Common myeloid progenitor, CD34-positive (primary cell): ENCODE measurements around the gene RUNX1.

Experiments
- CTCF ChIA-PET: fragments of 350-600 bp; sonication (Branson Sonifier 250); formaldehyde crosslinking; loops from one replicate; lab custom pipeline; 2021; ENCODE audit warnings: antibody characterized with exemption; lab: Charles Lee
- POLR2A ChIA-PET: fragments of 350-600 bp; sonication (Branson Sonifier 250); formaldehyde crosslinking; loops from one replicate; lab custom pipeline; 2021; ENCODE audit warnings: antibody characterized with exemption; lab: Charles Lee
- DNase-seq, 3 donors: peaks; one replicate each; pipeline versions ENCODE4 v3.0.0 to v3.0.0-alpha.2; 2013
- H3K27ac ChIP-seq, 2 experiments: 1 replicate in 1 of 2; 2 replicates in 1 of 2; pipeline ENCODE4 v1.7.0; 2013; ENCODE audit warnings: inconsistent platforms in 2 of 2, low read length in 2 of 2, mild to moderate bottlenecking in 2 of 2, low read depth in 1 of 2, moderate library complexity in 1 of 2; ENCODE audit not compliant: severe bottlenecking in 2 of 2, insufficient read depth in 1 of 2, poor library complexity in 1 of 2
- H3K27me3 ChIP-seq, 5 experiments: replicated peaks in 2 of 5; 1 replicate in 3 of 5; 2 replicates in 2 of 5; pipeline versions ENCODE4 v1.6.1 to v1.7.0; 2013; ENCODE audit warnings: low read length in 4 of 5, mild to moderate bottlenecking in 2 of 5, moderate library complexity in 2 of 5, inconsistent platforms in 1 of 5; ENCODE audit not compliant: insufficient read depth in 5 of 5, control insufficient read depth in 4 of 5
- H3K36me3 ChIP-seq, 4 experiments: 1 replicate in 2 of 4; 2 replicates in 2 of 4; pipeline versions ENCODE4 v1.6.1 to v1.7.0; 2013; ENCODE audit warnings: low read length in 3 of 4, control low read depth in 1 of 4, mild to moderate bottlenecking in 1 of 4; ENCODE audit not compliant: control insufficient read depth in 4 of 4, insufficient read depth in 4 of 4
- H3K4me1 ChIP-seq, 4 experiments: 1 replicate in 3 of 4; 2 replicates in 1 of 4; pipeline versions ENCODE4 v1.6.1 to v1.7.1; 2013; ENCODE audit warnings: low read length in 3 of 4, mild to moderate bottlenecking in 3 of 4, control low read depth in 1 of 4, inconsistent platforms in 1 of 4, moderate library complexity in 1 of 4; ENCODE audit not compliant: control insufficient read depth in 4 of 4, insufficient read depth in 4 of 4; ENCODE audit errors: control extremely low read depth in 1 of 4
- H3K4me3 ChIP-seq, 7 experiments: 1 replicate in 4 of 7; 2 replicates in 3 of 7; pipeline versions ENCODE4 v1.5.1 to v1.7.0; 2013; ENCODE audit warnings: mild to moderate bottlenecking in 7 of 7, low read length in 6 of 7, moderate library complexity in 6 of 7, inconsistent platforms in 2 of 7, low read depth in 2 of 7, control low read depth in 1 of 7; ENCODE audit not compliant: insufficient read depth in 4 of 7, control insufficient read depth in 1 of 7; ENCODE audit errors: extremely low read depth in 1 of 7
- H3K9me3 ChIP-seq, 5 experiments: 1 replicate in 4 of 5; 2 replicates in 1 of 5; pipeline versions ENCODE4 v1.6.1 to v1.7.1; 2013; ENCODE audit warnings: low read length in 4 of 5, mild to moderate bottlenecking in 2 of 5, inconsistent platforms in 1 of 5, low read depth in 1 of 5, moderate library complexity in 1 of 5; ENCODE audit not compliant: control insufficient read depth in 4 of 5, insufficient read depth in 2 of 5; ENCODE audit errors: control extremely low read depth in 1 of 5
- WGBS: methylation state at CpG from one replicate; pipeline ENCODE4 v1.1.5; 2013; ENCODE audit not compliant: insufficient coverage; 5-methylcytosine and 5-hydroxymethylcytosine counted together

Gene RUNX1

GRCh38 chr21:34850166-34850690 lies 198.9 kb downstream of the RUNX1 start:
- ChIA-PET POLR2A (no interaction called here), CTCF (interaction anchor here (1.3 kb wide), 1 partner anchor 9 kb away, joined by 3 read pairs; no protein-coding TSS in a partner anchor)
- no peak for DNase-seq
- no peak overlapping the region for H3K27ac ChIP-seq
- H3K27me3 ChIP-seq = no peaks in the 10 kb centered on the region
- WGBS = over 99% methylated on average over 11 of the region's 11 CpGs
- no peak overlapping the region for H3K4me3 ChIP-seq
- peaks cover 24 to 86% (median 60%) of the 10 kb centered on the region in 4 experiments for H3K36me3 ChIP-seq
- peaks cover 12 to 28% (median 22%) of the 10 kb centered on the region in 4 experiments for H3K4me1 ChIP-seq
- no peaks in the 10 kb centered on the region for H3K9me3 ChIP-seq

DNA sequence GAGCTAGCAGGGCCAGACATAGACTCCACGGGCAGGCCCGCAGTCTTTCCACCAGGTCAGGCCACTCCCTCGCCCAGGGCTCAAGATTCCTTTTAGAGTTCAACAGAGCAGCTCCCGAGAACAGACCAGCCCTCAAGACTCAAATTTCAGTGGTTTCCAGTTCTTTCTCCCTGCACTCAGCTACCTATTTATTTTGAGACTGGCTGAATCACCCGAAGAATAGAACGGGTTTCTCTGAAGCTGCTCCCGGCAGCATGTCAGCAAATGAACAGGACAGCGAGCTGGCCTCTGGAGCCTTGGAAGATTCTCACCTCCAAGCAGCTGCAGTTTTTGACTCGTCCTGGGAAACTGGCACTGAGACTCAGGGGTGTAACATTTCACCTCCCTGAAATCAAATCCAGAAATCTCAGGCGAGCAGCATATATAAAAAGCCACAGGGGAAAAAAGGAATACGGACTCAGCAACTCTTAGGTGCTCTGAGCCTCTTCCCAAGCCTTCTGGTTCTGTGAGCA lies 202.4 kb downstream of the RUNX1 start:
- WGBS = 94% methylated on average over 9 of the region's 11 CpGs
- H3K4me1 ChIP-seq = peaks cover 13 to 35% (median 25%) of the 10 kb centered on the region in 4 experiments
- H3K36me3 ChIP-seq = peaks cover 22 to 88% (median 70%) of the 10 kb centered on the region in 4 experiments
- no peaks in the 10 kb centered on the region for H3K27me3 ChIP-seq
- no peak for DNase-seq
- ChIA-PET POLR2A (interaction anchor here (0.7 kb wide), 1 partner anchor 93 kb away, joined by 4 read pairs; no protein-coding TSS in a partner anchor), CTCF (interaction anchor here (0.9 to 2.5 kb wide), 3 partner anchors 11 to 995 kb away, joined by 3 to 9 read pairs (median 3); no protein-coding TSS in a partner anchor)
- H3K27ac ChIP-seq = no peak overlapping the region
- no peaks in the 10 kb centered on the region for H3K9me3 ChIP-seq
- no peak overlapping the region for H3K4me3 ChIP-seq

GRCh38 chr21:34845521-34846451 lies 203.3 kb downstream of the RUNX1 start:
- Histone ChIP-seq H3K36me3 (peaks cover 21 to 88% (median 69%) of the 10 kb centered on the region in 4 experiments), H3K4me3 (peak overlapping the region in 1 of 7 experiments; percentile 17), H3K9me3 (no peaks in the 10 kb centered on the region), H3K4me1 (peaks cover 13 to 35% (median 25%) of the 10 kb centered on the region in 4 experiments), H3K27ac (peak overlapping the region in 1 of 2 experiments; percentile 37), H3K27me3 (no peaks in the 10 kb centered on the region)
- CTCF ChIA-PET = interaction anchor here (0.6 to 1.6 kb wide), 5 partner anchors 10 to 996 kb away, joined by 3 to 4 read pairs (median 3); no protein-coding TSS in a partner anchor
- no CpG with 5 or more reads among the region's 8 CpGs for WGBS
- POLR2A ChIA-PET = interaction anchor here (0.7 kb wide), 1 partner anchor 92 kb away, joined by 4 read pairs; no protein-coding TSS in a partner anchor
- peak; percentile 36 to 87 (median 83) for DNase-seq

- H3K27me3 ChIP-seq = no peaks in the 10 kb centered on the region
- DNase-seq = no peak
- peak overlapping the region in 1 of 2 experiments; percentile 5 for H3K27ac ChIP-seq
- WGBS = 73% methylated on average over 4 of the region's 4 CpGs
- CTCF ChIA-PET = interaction anchor here (1.6 kb wide), 1 partner anchor 11 kb away, joined by 4 read pairs; no protein-coding TSS in a partner anchor
- no peak overlapping the region for H3K4me3 ChIP-seq
- peaks cover 20 to 88% (median 69%) of the 10 kb centered on the region in 4 experiments for H3K36me3 ChIP-seq
- H3K9me3 ChIP-seq = no peaks in the 10 kb centered on the region
- POLR2A ChIA-PET = no interaction called here
- peaks cover 13 to 35% (median 25%) of the 10 kb centered on the region in 4 experiments for H3K4me1 ChIP-seq
Measured at GRCh38 chr21:34844924-34845238, 204.2 kb downstream of the RUNX1 start.

GRCh38 chr21:34844013-34844923 lies 204.8 kb downstream of the RUNX1 start:
- Histone ChIP-seq H3K9me3 (no peaks in the 10 kb centered on the region), H3K36me3 (peaks cover 23 to 92% (median 73%) of the 10 kb centered on the region in 4 experiments), H3K27ac (peak overlapping the region in 1 of 2 experiments; percentile 5), H3K27me3 (no peaks in the 10 kb centered on the region), H3K4me1 (peaks cover 13 to 35% (median 25%) of the 10 kb centered on the region in 4 experiments), H3K4me3 (no peak overlapping the region)
- CTCF ChIA-PET = interaction anchor here (1.6 kb wide), 1 partner anchor 11 kb away, joined by 4 read pairs; no protein-coding TSS in a partner anchor
- DNase-seq = peak in 2 of 3 donors; percentile 62 to 68
- 90% methylated on average over 12 of the region's 12 CpGs for WGBS
- POLR2A ChIA-PET = no interaction called here

- CTCF ChIA-PET = no interaction called here
- peaks cover 26 to 94% (median 73%) of the 10 kb centered on the region in 4 experiments for H3K36me3 ChIP-seq
- POLR2A ChIA-PET = no interaction called here
- no peaks in the 10 kb centered on the region for H3K27me3 ChIP-seq
- no peaks in the 10 kb centered on the region for H3K9me3 ChIP-seq
- H3K4me1 ChIP-seq = peaks cover 13 to 35% (median 25%) of the 10 kb centered on the region in 4 experiments
- H3K4me3 ChIP-seq = no peak overlapping the region
- no peak overlapping the region for H3K27ac ChIP-seq
- no peak for DNase-seq
- WGBS = 98% methylated on average over 6 of the region's 9 CpGs
Measured at GRCh38 chr21:34843562-34843961, 205.5 kb downstream of the RUNX1 start.
